WTC11 (cell line): ENCODE results near the gene FBXW9.

ENCODE experiments used
- ZNF317 ChIP-seq: sonication (generic); formaldehyde crosslinking; IDR thresholded peaks from 2 replicates; pipeline ENCODE4 v1.8.1; 2023; ENCODE audit warnings: low read depth, mild to moderate bottlenecking, moderate library complexity, missing genetic modification reagents, borderline replicate concordance
- TF ChIP-seq, protein P1 (sequence below): sonication (generic); formaldehyde crosslinking; IDR thresholded peaks from 2 replicates; pipeline ENCODE4 v1.8.0; 2022; ENCODE audit warnings: mild to moderate bottlenecking, missing genetic modification reagents

- no peak for TF ChIP-seq ZNF317
- TF ChIP-seq, protein P1, sequence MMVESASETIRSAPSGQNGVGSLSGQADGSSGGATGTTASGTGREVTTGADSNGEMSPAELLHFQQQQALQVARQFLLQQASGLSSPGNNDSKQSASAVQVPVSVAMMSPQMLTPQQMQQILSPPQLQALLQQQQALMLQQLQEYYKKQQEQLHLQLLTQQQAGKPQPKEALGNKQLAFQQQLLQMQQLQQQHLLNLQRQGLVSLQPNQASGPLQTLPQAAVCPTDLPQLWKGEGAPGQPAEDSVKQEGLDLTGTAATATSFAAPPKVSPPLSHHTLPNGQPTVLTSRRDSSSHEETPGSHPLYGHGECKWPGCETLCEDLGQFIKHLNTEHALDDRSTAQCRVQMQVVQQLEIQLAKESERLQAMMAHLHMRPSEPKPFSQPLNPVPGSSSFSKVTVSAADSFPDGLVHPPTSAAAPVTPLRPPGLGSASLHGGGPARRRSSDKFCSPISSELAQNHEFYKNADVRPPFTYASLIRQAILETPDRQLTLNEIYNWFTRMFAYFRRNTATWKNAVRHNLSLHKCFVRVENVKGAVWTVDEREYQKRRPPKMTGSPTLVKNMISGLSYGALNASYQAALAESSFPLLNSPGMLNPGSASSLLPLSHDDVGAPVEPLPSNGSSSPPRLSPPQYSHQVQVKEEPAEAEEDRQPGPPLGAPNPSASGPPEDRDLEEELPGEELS = 0 out of 2 replicates have a peak, but pooled peaks have one; percentile 41
These were observed 26.3 kb upstream of the FBXW9 start for GRCh38 chr19:12722566-12723380.
